ENCODE data around the gene MITD1.

DNA sequence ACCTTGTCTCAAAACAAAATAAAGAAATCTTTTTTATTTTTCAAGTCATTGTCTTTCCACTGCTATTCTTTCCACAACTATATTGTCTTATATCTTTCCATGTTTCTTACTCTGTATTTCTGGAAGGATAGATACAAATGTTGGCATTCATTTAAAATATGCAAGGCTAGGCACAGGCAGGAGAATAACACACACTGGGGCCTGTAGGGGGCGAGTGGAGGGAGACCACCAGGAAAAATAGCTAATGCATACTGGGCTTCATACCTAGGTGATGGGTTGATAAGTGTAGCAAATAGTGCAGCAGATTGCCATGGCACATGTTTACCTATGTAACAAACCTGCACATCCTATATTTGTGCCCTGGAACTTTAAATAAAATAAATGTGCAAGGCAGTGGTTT, 9.7 kb upstream of the MITD1 start:
- TF ChIP-seq EZH2phosphoT487 (IDR thresholded peaks at IDR 0.05; ENCODE audit: insufficient read depth, low read depth) (no peak), EZH2 (IDR thresholded peaks at IDR 0.05; ENCODE audit: insufficient read depth, poor library complexity, severe bottlenecking) (no peak)

Data from GM23248 (cell line).